NT2/D1 (cell line): Measurements from ENCODE around the gene GSAP.

Source experiments
- SUZ12 ChIP-seq: IDR thresholded peaks from 2 replicates; pipeline ENCODE4 v1.6.1; 2011; ENCODE audit not compliant: insufficient read length, insufficient read depth; ENCODE audit errors: extremely low read depth
- ZNF274 ChIP-seq: IDR thresholded peaks from 2 replicates; pipeline ENCODE4 v1.6.1; 2011; ENCODE audit warnings: mild to moderate bottlenecking, low read depth, low read length

DNA sequence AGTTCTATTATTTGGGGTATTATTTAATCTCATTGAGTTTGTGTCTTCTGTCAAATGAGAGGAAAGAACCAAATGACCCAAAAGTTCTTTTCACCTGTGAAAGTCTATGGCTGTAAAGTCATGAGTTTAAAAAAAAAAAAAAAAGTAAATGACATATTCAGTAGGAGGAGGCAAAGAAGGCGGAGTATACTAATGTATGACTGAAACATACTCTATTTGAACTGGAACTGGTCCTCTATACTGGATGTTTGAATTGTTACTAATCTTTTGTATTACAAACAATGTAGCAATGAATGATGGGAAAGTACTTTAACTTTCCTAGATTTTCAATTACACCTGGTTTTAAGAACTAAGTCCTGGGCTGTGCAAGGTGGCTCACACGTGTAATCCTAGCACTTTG lies 24.9 kb upstream of the GSAP start:
- TF ChIP-seq SUZ12 (no peak), ZNF274 (no peak)
